ENCODE data around the gene CHRND. TPM values are rescaled to one million over a fixed set of nuclear protein-coding genes. Genes with fewer than 3 reads are reported as not detected.

CHRND gene
- under 1 TPM in 4 of 9 donors, not detected in 5; 0.11 to 0.39 (median 0.17) TPM for total RNA-seq
- under 1 TPM in 1 of 3 donors, not detected in 2; 0.07 TPM for polyA plus RNA-seq
- long read RNA-seq, donor 1, result 0 reads
- long read RNA-seq, donor 2, result 0 reads
- long read RNA-seq, donor 3, result 0 reads
- long read RNA-seq, donor 4, result 0 reads
- long read RNA-seq, donor 5, result 0 reads
- long read RNA-seq, donor 6, result 0 reads
- long read RNA-seq, donor 7, result 0 reads
- long read RNA-seq, donor 8, result 0 reads
- long read RNA-seq, donor 9, result 0 reads
- long read RNA-seq, donor 10, partial matches to known transcripts, result 0 of 1 reads
- long read RNA-seq, donor 10, other reads (novel, unspliced or antisense), result 0 of 1 reads

DNA sequence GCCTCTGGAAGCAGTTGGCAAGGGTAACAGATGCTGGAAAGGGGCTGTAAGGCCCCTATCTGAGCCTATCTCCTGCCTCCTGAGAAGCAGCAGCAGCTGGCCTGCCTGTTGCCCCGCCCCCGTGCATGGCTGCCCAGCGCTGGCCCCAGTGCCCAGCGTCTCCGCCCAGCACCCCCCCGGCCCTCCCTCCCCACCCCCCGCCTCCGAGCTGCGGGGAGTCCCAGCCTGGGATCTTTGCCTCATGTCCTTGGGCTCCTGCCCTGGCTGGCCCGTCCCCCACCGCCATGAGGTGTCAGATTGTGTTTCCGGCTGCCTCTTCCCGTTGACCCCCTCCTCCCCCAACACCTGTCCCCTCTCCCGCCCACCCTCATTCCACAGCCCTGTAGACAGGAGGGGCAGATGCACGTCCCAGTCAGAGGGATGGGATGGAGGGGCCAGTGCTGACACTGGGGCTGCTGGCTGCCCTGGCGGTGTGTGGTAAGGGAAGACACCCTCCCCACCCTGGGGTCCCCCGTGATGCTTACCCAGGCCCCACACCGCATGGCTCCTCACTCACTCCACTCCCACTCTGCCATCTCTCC lies at the start of gene CHRND:
TSS of gene CHRND (plus strand) at position 370 of the 581 bp plus-strand sequence. CDS start at position 426, 56 bp downstream.
- peaks cover 7 to 23% of the 10 kb centered on the region in 2 donors for H3K4me1 ChIP-seq (replicated peaks in 1 of 2)
- H3K9me3 ChIP-seq (replicated peaks in 1 of 3), result no peaks in the 10 kb centered on the region
- no peaks in the 10 kb centered on the region for H3K36me3 ChIP-seq (replicated peaks in 1 of 2)
- TF ChIP-seq POLR2A (IDR thresholded peaks at IDR 0.05), result no peak
- TF ChIP-seq, protein P1, sequence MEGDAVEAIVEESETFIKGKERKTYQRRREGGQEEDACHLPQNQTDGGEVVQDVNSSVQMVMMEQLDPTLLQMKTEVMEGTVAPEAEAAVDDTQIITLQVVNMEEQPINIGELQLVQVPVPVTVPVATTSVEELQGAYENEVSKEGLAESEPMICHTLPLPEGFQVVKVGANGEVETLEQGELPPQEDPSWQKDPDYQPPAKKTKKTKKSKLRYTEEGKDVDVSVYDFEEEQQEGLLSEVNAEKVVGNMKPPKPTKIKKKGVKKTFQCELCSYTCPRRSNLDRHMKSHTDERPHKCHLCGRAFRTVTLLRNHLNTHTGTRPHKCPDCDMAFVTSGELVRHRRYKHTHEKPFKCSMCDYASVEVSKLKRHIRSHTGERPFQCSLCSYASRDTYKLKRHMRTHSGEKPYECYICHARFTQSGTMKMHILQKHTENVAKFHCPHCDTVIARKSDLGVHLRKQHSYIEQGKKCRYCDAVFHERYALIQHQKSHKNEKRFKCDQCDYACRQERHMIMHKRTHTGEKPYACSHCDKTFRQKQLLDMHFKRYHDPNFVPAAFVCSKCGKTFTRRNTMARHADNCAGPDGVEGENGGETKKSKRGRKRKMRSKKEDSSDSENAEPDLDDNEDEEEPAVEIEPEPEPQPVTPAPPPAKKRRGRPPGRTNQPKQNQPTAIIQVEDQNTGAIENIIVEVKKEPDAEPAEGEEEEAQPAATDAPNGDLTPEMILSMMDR (IDR thresholded peaks at IDR 0.05), result no peak
- no peak within 1 kb of the TSS for H3K4me3 ChIP-seq
- intact Hi-C loops (cut with DNase I), result loop anchor here in 1 of 2 donors (10.0 kb wide), 1 partner anchor 621 kb away; no protein-coding TSS in a partner anchor
- peaks cover 36% of the 10 kb centered on the region for H3K27me3 ChIP-seq
- DNase-seq, result peak; percentile 67 to 81 (median 76)
- H3K27ac ChIP-seq, result no peak within 1 kb of the TSS
- 10 to 38% (median 16%) methylated on average over 5 to 18 of the region's 18 CpGs; no CpG with 5 or more reads in 1 of the 4 donors for WGBS, 4 donors

DNA sequence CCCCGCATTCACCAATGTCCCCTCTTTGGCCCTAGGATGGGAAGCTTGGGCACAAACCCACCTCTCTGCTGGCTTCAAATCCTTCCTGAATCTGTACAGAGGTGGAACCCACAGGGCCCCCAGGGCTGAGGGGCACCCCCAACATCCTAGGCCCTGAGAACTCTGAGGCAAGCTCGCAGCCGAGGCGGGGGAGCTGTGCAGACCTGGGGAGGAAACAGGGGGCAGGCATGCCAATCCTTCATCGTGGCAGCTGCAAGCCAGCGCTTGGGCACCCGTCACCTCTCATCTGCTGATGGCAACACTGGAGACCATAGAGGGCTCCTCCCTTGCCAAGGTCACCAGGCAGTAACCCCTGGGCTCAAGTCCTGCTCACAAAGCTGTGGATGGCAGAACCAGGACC lies 49.2 kb upstream of the CHRND start:
- WGBS, 4 donors, result 86 to 95% (median 93%) methylated on average over 5 to 7 of the region's 7 CpGs
- no peaks in the 10 kb centered on the region for H3K27me3 ChIP-seq
- no peak overlapping the region for H3K4me3 ChIP-seq
- no peak overlapping the region for H3K27ac ChIP-seq
- no peaks in the 10 kb centered on the region for H3K9me3 ChIP-seq (replicated peaks in 1 of 3)
- no peaks in the 10 kb centered on the region for H3K4me1 ChIP-seq (replicated peaks in 1 of 2)
- H3K36me3 ChIP-seq (replicated peaks in 1 of 2), result no peaks in the 10 kb centered on the region
- DNase-seq, result peak in 1 of 7 donors; percentile 7
- TF ChIP-seq, protein P1 (IDR thresholded peaks at IDR 0.05), result no peak
- intact Hi-C loops (cut with DNase I), result no loop called here

DNA sequence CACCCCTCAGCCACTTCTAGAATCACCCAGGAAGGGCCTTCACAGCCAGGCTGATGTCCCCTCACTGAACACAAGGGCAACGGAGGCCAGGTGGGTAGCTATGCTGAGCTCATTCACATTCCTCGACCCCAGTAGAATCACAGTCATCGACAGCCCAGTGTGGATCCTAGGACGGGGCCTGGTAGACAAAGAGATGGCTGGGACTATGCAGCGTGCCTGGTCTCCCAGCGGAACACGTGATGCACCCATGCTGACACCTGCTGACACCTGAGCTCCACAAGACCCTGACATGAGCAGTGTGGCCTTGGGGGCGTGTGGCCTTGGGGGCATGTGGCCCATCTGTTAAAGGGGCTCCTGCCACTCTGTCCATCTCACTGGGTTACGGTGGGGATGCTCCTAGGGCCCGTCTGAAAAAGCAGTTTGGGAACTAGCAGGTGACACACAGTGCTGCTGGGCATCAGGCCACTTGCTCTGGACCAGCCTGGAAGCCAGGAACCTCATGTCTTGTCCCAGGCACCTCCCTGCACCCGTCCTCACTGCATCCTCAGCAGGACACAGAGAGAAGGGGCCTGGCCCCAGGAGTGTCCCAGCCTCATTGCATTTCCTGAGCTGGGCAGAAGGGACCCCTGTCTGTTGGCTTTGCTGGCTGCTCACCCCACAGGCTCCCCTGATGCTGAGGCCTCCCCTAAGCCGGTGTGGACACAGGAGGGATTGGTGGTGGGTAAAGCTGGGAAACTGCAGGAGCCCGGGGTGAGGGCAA lies 48.0 kb upstream of the CHRND start:
- no peaks in the 10 kb centered on the region for H3K9me3 ChIP-seq (replicated peaks in 1 of 3)
- no peaks in the 10 kb centered on the region for H3K27me3 ChIP-seq
- TF ChIP-seq POLR2A (IDR thresholded peaks at IDR 0.05), result no peak
- TF ChIP-seq, protein P1 (IDR thresholded peaks at IDR 0.05), result no peak
- peak in 1 of 7 donors; percentile 5 for DNase-seq
- intact Hi-C loops (cut with DNase I), result no loop called here
- H3K27ac ChIP-seq, result no peak overlapping the region
- no peak overlapping the region for H3K4me3 ChIP-seq
- no peaks in the 10 kb centered on the region for H3K4me1 ChIP-seq (replicated peaks in 1 of 2)
- WGBS, 4 donors, result 77 to 92% (median 90%) methylated on average over 6 to 13 of the region's 13 CpGs
- no peaks in the 10 kb centered on the region for H3K36me3 ChIP-seq (replicated peaks in 1 of 2)
